NCI-H748 treated with DMSO at 0.1 percent for 48 hours (cell line): ENCODE measurements around the gene APP.

Source experiments
- DNase-seq: peaks from one replicate; lab custom pipeline; 2025; lab: John Stamatoyannopoulos, UW

APP gene

DNA sequence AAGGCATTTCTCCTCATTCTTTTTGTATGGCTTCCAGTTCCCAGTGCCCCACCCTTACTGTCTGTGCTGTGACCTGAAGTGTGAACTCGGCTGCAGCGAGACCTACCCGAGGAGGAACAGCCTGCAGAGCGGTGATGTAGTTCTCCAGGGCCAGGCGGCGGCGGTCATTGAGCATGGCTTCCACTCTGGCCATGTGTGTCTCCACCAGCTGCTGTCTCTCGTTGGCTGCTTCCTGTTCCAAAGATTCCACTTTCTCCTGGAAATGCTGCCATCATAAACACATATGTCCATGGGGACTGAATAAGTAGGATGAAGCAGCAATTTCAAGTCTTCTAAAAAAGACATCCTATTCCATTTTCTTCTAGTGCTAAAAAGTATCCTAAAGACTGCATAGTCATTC is 195.6 kb downstream of the APP start:
- no peak for DNase-seq

DNA sequence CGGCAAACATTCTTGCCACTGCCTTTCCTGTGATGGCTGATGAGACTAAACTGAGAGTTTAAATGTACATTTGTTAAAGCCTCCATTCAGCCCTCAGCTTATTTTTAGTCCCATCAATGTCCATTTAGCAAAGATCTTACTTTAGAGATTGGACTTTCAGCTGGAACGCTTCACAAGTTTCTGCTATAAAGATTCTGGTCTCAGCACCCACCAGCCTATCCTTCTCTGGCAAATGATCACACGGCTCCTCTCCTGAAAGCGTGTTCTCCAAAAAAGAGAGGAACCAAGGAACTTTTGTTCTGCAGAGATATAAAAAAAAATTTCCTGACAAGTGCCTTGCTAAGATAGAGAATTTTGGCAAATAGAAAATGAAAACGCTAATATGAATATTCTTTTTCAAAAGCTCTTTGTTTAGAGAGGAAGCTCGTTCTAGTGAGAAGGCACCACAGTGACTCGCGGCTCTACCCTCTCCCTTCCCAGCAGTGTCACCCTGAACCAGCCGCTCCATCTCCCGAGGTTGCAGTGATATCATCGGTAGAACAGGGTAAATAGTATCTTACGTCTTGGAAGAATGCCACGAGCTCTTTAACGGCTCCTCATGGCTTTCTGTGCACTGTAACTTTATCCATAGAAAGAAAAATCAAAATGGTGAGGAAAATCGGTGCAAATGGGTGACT is 200.2 kb downstream of the APP start:
- no peak for DNase-seq

DNA sequence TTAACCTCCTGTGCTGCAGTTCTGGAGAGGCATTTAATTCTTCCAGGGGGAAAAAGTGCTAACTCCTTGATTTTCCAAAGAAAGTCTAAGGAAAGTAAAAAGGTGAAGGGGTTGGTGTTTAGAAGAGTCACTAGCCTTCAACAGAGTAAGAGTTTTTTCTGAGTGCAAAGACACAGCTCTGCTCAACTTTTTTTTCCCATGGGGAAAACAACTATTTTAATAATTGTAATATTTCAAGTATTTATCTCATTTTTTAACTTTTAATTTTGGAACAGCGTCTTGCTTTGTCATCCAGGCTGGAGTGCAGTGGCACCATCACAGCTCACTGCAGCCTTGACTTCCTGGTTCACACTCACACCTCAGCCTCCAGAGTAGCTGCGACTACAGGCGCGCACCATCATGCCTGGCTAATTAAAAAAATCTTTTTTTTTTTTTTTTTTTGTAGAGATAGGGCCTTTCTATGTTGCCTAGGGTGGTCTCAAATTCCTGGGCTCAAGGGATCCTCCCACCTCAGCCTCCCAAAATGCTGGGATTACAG is 202.6 kb downstream of the APP start:
- DNase-seq, result no peak

DNA sequence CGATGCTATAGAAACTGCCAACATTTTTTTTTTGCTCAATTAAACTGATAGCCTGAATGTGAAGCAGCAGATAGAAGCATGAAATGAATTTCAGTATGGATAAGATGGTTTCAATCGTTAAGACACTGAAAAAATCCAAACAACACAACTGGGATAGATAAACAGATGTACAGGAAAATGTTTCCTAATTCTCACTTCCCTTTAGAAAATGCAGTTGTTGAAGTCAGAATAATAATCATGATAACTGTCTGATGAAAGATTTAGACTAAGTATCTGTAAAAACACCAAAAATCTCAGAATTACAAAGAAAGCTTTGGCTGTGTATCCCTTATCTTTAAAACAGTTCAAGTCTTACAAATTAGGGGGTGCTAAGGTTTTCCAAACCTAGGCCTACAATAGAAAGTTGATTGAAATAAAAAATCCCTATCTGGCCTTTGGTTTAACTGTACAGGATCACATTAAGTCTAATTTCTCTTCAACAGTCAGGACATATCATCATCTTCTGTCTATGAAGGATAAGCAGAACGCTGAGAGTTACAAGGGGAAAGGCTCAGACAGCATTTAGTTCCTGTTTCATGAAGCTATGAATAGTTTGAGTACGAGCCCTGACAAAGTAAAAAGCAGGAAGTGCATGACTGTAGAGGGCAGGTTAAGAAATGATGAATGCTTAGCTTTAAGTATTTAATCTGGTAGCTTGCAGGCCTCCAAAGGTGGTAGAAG is 203.2 kb downstream of the APP start:
- no peak for DNase-seq

DNA sequence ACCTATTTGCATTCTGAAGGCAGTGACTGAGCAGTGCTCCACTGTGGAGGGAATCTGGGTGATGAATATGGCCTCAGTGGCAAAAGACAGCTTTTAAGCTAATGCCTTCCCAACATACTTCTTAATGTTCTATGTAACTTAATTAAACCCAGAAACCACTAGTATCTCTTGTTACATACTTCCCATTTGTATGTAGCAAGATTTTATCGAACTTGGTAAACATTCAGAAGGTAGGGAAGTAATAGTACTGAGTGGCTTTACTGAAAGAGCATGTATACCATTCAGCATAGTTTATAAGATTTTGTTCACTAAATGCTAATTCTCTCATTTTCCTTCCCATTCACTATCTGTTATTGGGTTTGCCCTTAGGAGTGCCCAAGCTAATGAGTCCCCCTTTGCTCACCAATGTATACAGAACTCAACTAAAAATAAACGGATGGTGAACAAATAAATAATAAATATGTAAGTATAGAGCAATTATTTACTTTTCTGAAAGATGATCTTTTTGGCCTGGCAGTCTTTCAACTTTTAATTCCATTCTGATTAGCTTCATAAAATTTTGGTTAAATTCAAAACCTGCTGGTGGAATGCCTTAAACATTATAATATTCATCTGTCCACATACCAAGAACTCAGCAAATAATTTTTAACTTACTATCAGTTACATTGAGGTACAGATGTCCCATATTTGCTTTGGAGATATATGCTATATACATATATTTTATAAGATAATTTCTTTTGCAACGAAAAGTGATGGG is 204.4 kb downstream of the APP start:
- no peak for DNase-seq

DNA sequence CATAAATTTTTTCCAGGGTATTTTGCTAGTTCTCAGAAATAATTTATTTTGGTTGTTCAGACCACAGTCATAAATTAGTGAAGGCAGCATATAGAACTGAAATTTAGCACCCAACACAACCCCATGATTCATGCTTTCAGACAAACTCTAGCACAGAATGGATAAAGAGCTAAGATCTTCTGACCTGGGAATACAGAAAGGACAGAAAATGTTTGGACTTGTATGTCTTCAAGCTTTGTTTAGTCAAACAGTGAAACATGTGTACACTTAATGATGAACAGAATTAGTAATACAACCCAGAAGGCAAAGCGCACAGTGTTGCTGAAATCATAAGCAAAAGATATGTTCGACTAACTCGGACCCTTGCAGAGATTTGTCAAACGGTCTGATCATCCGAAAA is 205.6 kb downstream of the APP start:
- no peak for DNase-seq

DNA sequence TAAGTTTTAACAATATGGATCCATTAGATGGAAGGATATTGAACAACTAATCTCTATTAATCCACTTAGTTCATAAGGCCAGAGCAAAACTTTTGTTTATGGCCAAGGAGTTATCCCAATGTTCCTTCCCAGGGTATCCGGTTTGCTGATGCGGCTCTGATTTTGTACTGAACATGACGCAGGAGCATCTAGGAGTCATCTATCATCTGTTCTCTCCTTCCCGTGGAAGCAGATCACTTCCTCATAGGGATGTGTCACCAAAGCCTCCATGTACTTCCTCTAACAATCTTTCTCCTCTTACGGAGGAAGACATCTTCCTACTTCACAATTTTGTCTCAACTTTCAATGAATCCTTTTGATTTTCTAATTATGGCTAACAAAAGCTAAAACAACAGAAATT is 206.6 kb downstream of the APP start:
- DNase-seq, result no peak

DNA sequence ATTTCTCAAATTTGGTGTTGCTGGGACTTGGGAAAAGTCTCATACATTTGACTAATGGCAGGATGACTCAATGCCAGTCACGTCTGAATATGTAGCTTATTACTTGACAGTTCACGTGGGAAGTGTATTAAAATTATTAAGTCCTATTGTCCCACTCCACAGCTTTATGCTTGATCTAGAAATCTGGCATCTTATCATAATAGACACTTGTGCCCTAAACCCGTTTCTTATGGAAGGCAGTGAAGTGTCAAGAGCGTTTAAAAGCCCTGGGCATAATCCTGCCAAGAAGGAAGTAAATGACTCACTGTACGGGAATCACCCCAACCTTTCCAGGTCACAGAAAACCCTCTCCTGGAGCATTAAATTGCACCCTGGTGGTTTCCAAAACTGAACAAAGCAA is 207.4 kb downstream of the APP start:
- DNase-seq, result no peak

DNA sequence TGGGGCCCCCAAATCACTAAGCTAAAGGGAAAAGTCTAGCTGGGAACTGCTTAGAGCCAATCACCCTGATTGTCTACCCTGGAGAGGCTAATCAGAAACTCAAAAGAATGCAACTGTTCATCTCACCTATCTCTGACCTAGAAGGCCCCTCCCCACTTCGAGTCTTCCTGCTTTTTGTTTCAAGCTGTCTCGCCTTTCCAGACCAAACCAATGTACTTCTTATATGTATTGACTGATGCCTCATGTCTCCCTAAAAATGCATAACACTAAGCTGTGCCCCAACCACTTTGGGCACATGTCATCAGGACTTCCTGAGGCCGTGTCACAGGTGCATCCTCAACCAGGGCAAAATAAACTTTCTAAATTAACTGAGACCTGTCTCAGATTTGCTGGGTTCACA is 209.5 kb downstream of the APP start:
- DNase-seq, result no peak

DNA sequence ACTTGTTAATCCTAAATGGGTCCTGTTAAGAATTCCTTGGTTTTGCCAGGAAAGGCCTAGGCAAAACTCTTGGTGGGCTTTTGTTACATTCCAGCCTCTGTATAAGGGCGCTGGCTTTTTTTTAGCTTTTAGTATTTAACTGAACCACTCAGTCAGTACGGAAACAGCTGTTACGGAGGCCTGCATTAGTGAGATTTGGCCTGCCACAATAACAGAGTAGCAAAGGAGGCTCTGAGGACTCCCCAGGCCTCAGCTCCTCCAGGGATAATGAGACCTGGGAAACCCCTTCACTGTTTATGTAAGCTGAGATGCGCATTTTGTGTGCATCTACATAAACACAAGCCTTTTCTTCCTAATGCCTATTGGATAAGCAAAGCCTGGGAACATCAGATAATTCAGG is 210.2 kb downstream of the APP start:
- DNase-seq, result no peak

DNA sequence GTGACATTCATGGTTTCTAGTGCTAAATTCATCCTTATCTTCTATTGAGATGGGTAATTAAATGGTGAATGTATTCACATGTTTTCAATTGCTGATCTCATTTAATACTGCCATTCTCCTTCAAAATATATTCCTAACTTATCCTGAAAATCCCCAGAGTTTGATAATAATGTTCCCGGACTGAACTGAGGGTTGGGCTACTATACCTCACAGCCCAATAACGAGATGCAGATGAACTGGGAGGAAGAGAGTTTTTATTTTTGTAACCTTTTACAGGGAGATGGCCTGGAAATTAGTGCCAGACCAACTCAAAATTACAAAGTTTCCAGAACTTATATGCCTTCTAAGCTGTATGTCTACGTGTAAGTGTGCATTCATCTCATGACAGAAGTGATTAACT is 210.8 kb downstream of the APP start:
- no peak for DNase-seq

DNA sequence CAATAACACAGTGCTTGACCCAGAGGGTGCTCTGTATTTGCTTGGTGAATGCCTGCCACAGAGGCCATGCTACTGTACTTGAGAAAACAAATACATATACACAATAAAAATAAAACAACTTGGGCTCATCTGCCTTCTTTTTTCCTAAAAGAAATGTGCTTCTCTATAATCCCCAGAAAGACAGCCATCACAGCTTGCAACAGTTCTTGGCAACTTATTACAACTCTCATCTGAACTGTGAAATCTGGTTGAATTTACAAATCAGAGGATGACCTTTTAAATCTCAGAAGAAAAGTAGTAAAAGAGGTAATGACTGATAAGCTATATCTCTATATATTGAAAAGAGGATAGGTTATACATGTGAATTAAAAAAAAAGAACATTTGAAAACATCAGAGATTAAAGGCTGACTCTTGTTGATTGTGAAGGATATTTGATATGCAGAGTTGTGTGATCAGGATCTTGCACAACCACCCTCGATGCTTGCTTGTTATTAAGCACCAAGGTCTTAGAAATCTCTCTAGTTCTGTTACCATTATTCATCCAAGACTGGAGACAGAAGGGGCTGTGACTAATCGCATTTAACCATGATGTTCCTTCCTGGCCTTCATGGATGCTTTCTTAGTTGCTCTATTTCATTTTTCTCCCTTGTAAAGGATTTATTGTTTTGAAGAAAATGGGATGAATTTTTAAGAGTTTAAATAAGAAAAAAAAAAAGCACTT is 213.4 kb downstream of the APP start:
- no peak for DNase-seq

DNA sequence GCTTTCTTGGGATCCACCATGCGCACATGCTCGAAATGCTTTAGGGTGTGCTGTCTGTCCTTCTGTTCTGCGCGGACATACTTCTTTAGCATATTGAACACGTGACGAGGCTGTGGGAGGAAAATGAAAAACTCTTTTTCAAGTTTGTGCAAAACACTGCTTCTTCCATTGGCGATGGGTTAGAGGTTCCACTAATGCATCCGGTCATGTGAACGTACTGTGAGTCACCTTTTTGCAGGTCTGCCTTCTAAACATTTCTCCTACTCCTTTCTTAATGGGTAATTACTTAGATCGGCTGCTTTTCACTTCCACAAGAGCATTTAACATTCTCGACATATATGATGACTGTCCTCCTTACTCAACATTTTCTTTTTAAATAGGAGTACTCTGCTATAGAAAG is 214.9 kb downstream of the APP start:
- DNase-seq, result no peak

DNA sequence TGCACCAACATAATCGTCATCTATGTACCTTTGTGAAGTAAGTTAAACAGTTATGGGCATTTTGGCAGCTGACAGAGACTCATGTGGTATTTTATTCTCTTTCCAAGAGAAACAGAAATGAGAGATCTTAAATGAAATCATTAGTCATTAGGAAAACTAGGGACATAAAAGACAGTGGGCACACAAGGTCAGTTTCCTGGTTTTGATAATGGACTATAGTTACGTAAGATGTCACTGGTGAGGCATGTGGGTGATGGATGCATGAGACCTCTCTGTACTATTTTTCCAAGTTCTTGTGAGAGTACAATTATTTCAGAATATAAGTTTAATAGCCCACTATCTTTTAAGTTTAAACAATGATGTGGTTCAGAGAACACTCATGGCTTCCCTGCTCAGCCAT is 216.9 kb downstream of the APP start:
- no peak for DNase-seq

DNA sequence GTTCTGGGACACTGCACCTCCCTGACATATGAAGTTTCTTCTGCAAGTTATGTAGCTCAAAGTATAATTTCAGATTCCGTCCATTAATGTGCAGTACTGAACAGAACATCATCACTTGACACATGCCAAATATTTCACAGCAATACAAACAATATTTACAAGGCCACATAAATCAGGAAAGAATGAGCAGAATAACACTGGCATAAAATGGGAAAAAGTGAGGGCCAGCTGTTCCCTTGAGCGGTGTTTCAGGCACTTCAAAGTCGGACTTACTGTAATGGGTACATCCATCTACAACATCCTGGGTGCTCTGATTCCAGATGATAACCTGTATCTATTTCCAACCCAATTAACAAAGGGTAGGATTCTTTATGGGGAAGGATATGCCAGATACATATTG is 217.4 kb downstream of the APP start:
- no peak for DNase-seq

DNA sequence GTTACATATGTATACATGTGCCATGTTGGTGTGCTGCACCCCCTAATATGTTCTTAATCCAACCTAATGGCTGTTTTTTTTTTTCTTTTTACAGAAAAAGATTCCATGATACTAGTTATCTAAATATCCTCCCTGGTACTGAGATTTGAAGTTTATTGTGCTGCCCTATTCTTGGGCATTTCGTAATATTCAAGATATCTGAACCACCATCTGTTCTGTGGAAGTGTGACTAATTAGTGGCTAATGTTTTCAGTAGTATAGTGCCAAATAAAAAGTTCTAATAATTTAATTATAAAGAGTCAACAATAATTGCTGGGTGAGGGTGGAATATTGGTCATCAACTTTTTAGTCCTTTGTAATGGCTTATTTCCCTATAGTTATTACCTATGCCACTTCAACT is 218.3 kb downstream of the APP start:
- no peak for DNase-seq

DNA sequence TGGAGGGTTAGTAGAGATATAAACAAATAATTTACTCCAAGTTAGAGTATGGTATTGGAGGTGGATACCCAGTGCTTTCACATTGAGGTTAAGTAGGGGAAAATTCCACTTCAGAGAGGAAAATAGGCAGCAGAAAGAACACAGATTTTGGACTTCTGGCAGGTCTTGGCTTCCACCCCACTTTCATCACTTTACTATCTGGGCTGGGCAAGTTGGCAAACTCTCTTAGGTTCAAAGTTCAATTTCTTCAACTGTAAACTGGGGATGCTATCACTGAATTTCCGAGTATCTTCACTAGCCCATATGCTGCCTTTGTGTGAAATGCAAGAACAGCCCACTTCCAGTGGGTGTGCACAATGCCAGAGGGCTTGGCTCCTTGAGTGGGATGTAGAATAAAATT is 220.9 kb downstream of the APP start:
- no peak for DNase-seq

DNA sequence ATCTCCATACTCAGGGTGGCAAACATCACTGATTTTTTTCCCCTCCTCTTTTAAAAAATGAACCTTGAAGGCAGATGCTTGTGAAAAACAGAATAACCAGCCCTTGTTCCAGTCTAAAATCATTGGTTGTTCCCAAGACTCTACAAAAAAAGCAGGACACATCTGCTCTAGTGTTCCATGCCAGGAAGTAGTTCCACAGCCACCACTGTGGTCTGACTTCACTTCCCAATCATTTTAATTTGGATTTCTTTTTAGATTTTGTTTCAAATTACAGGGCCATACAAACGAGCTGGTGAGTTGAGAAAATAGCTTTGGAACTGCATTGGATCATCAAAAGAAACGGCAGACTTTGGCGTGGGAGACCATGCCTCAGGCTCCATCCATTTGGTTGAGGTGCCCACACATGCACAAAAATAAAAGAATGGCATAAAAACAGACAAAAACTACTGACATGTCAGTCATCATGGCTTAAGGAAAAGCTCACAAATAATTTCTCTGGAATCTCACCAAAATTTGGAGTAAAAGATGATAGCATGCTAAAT is 225.8 kb downstream of the APP start:
- no peak for DNase-seq

DNA sequence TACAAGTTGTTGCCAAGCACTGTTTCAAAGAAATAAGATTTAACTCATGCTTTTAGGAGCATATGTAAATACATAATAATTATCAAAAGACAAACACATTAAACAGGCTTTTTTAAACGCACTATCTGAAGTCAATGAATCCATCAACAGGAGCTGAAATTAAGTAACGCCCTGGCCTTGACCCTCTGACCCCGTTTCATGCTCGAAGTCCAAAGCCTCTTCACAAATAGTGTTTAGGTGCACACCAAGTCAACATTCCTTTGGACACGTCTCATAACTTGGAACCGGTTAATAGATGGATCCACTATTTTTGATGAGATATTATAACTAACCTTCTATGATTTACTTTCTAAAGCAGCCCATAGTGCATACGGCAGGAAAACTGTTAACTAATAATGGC is 226.5 kb downstream of the APP start:
- no peak for DNase-seq

DNA sequence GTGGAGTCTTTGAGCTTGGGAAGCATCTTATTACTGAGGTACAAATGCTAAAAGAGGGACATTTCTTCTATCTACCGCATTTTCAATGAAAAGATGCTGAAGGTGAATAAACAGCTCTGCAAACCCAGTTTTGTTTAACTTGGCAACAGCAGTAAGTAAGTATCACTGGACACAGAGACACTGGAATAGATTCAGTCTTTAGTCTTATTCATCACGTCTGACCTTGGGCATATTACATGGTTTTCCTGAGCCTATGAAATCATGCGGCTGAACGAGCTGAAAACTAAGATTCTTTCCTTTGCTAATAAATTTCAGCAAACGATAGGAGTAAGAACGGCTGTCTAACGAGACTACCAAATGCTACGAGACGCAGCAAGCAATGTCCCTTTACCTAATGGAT is 228.4 kb downstream of the APP start:
- DNase-seq, result no peak

DNA sequence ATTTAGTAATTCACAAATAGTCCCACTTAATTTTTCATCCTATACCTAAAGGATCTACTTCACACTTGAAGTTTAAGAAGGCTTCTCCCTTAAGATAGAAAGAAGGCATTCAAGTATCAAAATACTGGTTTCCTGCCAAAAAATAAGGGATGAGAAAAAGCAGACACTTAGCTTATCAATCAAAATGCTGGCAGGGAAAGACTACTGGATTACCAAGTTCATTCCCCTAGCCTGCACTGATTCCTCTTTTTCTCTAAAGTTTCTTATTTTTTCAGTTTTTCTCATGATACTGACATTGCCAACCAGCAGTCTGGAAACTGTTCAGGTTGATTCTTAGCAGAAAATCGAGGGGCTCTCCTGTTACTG is 231.2 kb downstream of the APP start:
- no peak for DNase-seq
